ENCODE results near the gene HTATSF1. TPM values are rescaled to one million over a fixed set of nuclear protein-coding genes. Genes with fewer than 3 reads are reported as not detected.
A peak's percentile ranks its signal among the peaks of the same experiment; 100 is the strongest.

The HTATSF1 gene
- polyA plus RNA-seq, 2 of the 4 experiments (the other 2 are of a cell fraction): 5.0 to 82.3 TPM

- WGBS (ENCODE audit: missing lambda C conversion rate): 29% methylated on average over 5 of the region's 5 CpGs
- ChIA-PET POLR2A (no interaction called here), CTCF (interaction anchor here (0.7 kb wide), 1 partner anchor 9 kb away, joined by 3 read pairs; no protein-coding TSS in a partner anchor)
- FAIRE-seq: peak; percentile 87
- no peak overlapping the region for H3K4me3 ChIP-seq
- H3K9me3 ChIP-seq: no peaks in the 10 kb centered on the region
- no peak for DNase-seq (ENCODE audit: low read depth in 1 of 2, low spot score in 1 of 2)
- H3K27ac ChIP-seq: no peak overlapping the region
- TF ChIP-seq HOXB13 (CRISPR knock-in tag; IDR thresholded peaks at IDR 0.05; ENCODE audit: low read depth) (no peak), ZC3H11A (IDR thresholded peaks at IDR 0.05) (no peak), REST (IDR thresholded peaks at IDR 0.05) (no peak), MAFK (IDR thresholded peaks at IDR 0.05; ENCODE audit: partially characterized antibody) (no peak), ZFP36 (IDR thresholded peaks at IDR 0.05; ENCODE audit: borderline replicate concordance, partially characterized antibody) (no peak), RFX5 (IDR thresholded peaks at IDR 0.05) (no peak), SREBF2 (IDR thresholded peaks at IDR 0.05) (no peak), EP300 (IDR thresholded peaks at IDR 0.05) (no peak), HDAC2 (IDR thresholded peaks at IDR 0.05) (no peak), RARB (CRISPR knock-in tag; IDR thresholded peaks at IDR 0.05) (no peak), MYC (IDR thresholded peaks at IDR 0.05; ENCODE audit: borderline replicate concordance, low read length) (no peak)
- ATAC-seq: no peak
- peaks cover 3% of the 10 kb centered on the region; the same call in 1 of the 3 replicates for H3K4me1 ChIP-seq
- H3K4me2 ChIP-seq: no peak overlapping the region
Measured at GRCh38 chrX:136457303-136457917, 40.0 kb upstream of the HTATSF1 start.

- FAIRE-seq (no peak), ATAC-seq (no peak), DNase-seq (ENCODE audit: low read depth in 1 of 2, low spot score in 1 of 2) (no peak)
- no peak overlapping the region for H3K4me3 ChIP-seq
- TF ChIP-seq SMC3 (IDR thresholded peaks at IDR 0.05) (no peak), HOXB13 (CRISPR knock-in tag; IDR thresholded peaks at IDR 0.05; ENCODE audit: low read depth) (no peak), BCL3 (IDR thresholded peaks at IDR 0.05) (no peak), GATA3 (IDR thresholded peaks at IDR 0.05; ENCODE audit: borderline replicate concordance) (no peak), FOSB (CRISPR knock-in tag; IDR thresholded peaks at IDR 0.05) (no peak), JUNB (IDR thresholded peaks at IDR 0.05) (no peak), ESRRA (IDR thresholded peaks at IDR 0.05; ENCODE audit: borderline replicate concordance, low read length) (no peak)
- no peaks in the 10 kb centered on the region for H3K4me1 ChIP-seq
- H3K9me3 ChIP-seq: no peaks in the 10 kb centered on the region
- H3K27ac ChIP-seq: no peak overlapping the region
- H3K4me2 ChIP-seq: no peak overlapping the region
- ChIA-PET POLR2A (interaction anchor here (0.6 kb wide), 1 partner anchor 33 kb away, joined by 3 read pairs; the partner anchor contains the start of gene HTATSF1), CTCF (no interaction called here)
- 47% methylated on average over 2 of the region's 3 CpGs for WGBS (ENCODE audit: missing lambda C conversion rate)
Measured at GRCh38 chrX:136464589-136464988, 32.8 kb upstream of the HTATSF1 start.

GRCh38 chrX:136467303-136467702 is 30.1 kb upstream of the HTATSF1 start:
- POLR2A ChIA-PET: no interaction called here
- CTCF ChIA-PET: no interaction called here
- TF ChIP-seq ZNF302 (CRISPR knock-in tag; IDR thresholded peaks at IDR 0.05) (no peak), PHF8 (IDR thresholded peaks at IDR 0.05; ENCODE audit: borderline replicate concordance, low read depth) (no peak), USF2 (IDR thresholded peaks at IDR 0.05) (no peak), FOXS1 (CRISPR knock-in tag; IDR thresholded peaks at IDR 0.05) (no peak)
- no peak for DNase-seq (ENCODE audit: low read depth in 1 of 2, low spot score in 1 of 2)
- H3K9me3 ChIP-seq: no peaks in the 10 kb centered on the region
- H3K4me1 ChIP-seq: no peaks in the 10 kb centered on the region
- H3K4me2 ChIP-seq: no peak overlapping the region
- WGBS (ENCODE audit: missing lambda C conversion rate): 6% methylated on average over 3 of the region's 3 CpGs
- no peak for ATAC-seq
- H3K27ac ChIP-seq: no peak overlapping the region
- no peak overlapping the region for H3K4me3 ChIP-seq
- no peak for FAIRE-seq
